Measurements from ENCODE around the gene KBTBD2. TPM values are rescaled to one million over a fixed set of nuclear protein-coding genes. Genes with fewer than 3 reads are reported as not detected.
"Not testable (repeated sequence)": the region's sequence is repeated elsewhere in the genome, so short reads cannot be mapped to it uniquely, and the experiment has no call there.

Gene KBTBD2
- total and polyA plus RNA-seq, 8 donors, result 9.0 to 90.3 (median 16.1) TPM

GRCh38 chr7:32865448-32866030, 26.0 kb downstream of the KBTBD2 start:
- H3K27me3 ChIP-seq, result no peaks in the 10 kb centered on the region
- H3K9me3 ChIP-seq, result peaks cover 0 to 5% (median 0%) of the 10 kb centered on the region in 4 donors
- H3K27ac ChIP-seq, result no peak overlapping the region
- TF ChIP-seq EP300 (IDR thresholded peaks at IDR 0.05) (no peak), CTCF (IDR thresholded peaks at IDR 0.05) (no peak), POLR2A (IDR thresholded peaks at IDR 0.05) (no peak), POLR2AphosphoS5 (IDR thresholded peaks at IDR 0.05) (no peak)
- no peak overlapping the region for H3K4me3 ChIP-seq
- intact Hi-C loops (cut with DNase I; ENCODE audit: low total_unique reads), result no loop called here
- peaks cover 9 to 37% (median 24%) of the 10 kb centered on the region in 4 donors for H3K36me3 ChIP-seq
- no peak for DNase-seq
- peaks cover 0 to 6% (median 2%) of the 10 kb centered on the region in 4 donors for H3K4me1 ChIP-seq

DNA sequence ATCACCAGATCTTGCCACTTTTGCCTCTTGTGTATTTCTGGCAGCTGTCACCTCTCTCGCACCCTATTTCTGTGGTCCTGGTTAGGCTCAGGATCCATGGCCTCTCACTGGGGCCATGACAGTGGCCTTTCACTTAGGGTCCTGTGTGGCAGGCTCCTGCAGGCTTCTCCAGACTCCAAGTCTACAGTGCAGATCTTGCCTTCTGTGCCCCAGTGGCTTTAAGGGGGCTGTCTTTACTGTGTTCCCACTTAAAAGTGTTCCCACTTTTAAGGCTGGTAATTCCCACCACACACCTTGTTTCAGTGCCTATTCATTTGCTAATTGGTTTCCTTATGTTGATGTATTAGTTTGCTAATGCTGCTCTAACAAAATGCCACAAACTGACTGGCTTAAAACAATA, 27.7 kb downstream of the KBTBD2 start:
- not testable (repeated sequence) for H3K27ac ChIP-seq, H3K27me3 ChIP-seq
- 98 to 100% (median 100%) methylated on average over 1 of the region's 1 CpG for WGBS, 5 donors

GRCh38 chr7:32860090-32860489, 31.5 kb downstream of the KBTBD2 start:
- no peak overlapping the region for H3K27ac ChIP-seq
- no peaks in the 10 kb centered on the region for H3K9me3 ChIP-seq
- DNase-seq, result no peak
- no peaks in the 10 kb centered on the region for H3K4me1 ChIP-seq
- no peaks in the 10 kb centered on the region for H3K36me3 ChIP-seq
- TF ChIP-seq EP300 (IDR thresholded peaks at IDR 0.05) (no peak), POLR2A (IDR thresholded peaks at IDR 0.05) (no peak), POLR2AphosphoS5 (IDR thresholded peaks at IDR 0.05) (no peak), CTCF (IDR thresholded peaks at IDR 0.05) (no peak)
- no peaks in the 10 kb centered on the region for H3K27me3 ChIP-seq
- H3K4me3 ChIP-seq, result no peak overlapping the region
- intact Hi-C loops (cut with DNase I; ENCODE audit: low total_unique reads), result no loop called here

More for the DNA sequence above, 27.7 kb downstream of the KBTBD2 start:
- H3K9me3 ChIP-seq; DNase-seq; H3K4me3 ChIP-seq; H3K4me1 ChIP-seq; intact Hi-C loops (cut with DNase I; ENCODE audit: low total_unique reads): not testable (repeated sequence)
- peaks cover 2 to 20% (median 7%) of the 10 kb centered on the region in 4 donors for H3K36me3 ChIP-seq

GRCh38 chr7:32858648-32859047, 32.9 kb downstream of the KBTBD2 start:
- Histone ChIP-seq H3K36me3 (no peaks in the 10 kb centered on the region), H3K4me1 (no peaks in the 10 kb centered on the region), H3K27ac (no peak overlapping the region), H3K9me3 (no peaks in the 10 kb centered on the region), H3K27me3 (no peaks in the 10 kb centered on the region), H3K4me3 (no peak overlapping the region)
- TF ChIP-seq EP300 (IDR thresholded peaks at IDR 0.05), result no peak
- no peak for TF ChIP-seq CTCF (IDR thresholded peaks at IDR 0.05)
- TF ChIP-seq POLR2A (IDR thresholded peaks at IDR 0.05), result no peak
- no peak for TF ChIP-seq POLR2AphosphoS5 (IDR thresholded peaks at IDR 0.05)
- 0 to 22% (median 0%) methylated on average over 1 of the region's 1 CpG for WGBS, 5 donors
- intact Hi-C loops (cut with DNase I; ENCODE audit: low total_unique reads), result loop anchor here (10.0 kb wide), 1 partner anchor 76 kb away; no protein-coding TSS in a partner anchor
- DNase-seq, result no peak

- not testable (repeated sequence) for H3K36me3 ChIP-seq, H3K27me3 ChIP-seq, H3K4me3 ChIP-seq, H3K4me1 ChIP-seq, H3K9me3 ChIP-seq, DNase-seq, H3K27ac ChIP-seq
- 76 to 94% (median 87%) methylated on average over 4 to 5 of the region's 5 CpGs for WGBS, 5 donors
- intact Hi-C loops (cut with DNase I; ENCODE audit: low total_unique reads), result loop anchor here (10.0 kb wide), 1 partner anchor 78 kb away; no protein-coding TSS in a partner anchor
Observed at GRCh38 chr7:32857063-32857462, 34.5 kb downstream of the KBTBD2 start.

DNA sequence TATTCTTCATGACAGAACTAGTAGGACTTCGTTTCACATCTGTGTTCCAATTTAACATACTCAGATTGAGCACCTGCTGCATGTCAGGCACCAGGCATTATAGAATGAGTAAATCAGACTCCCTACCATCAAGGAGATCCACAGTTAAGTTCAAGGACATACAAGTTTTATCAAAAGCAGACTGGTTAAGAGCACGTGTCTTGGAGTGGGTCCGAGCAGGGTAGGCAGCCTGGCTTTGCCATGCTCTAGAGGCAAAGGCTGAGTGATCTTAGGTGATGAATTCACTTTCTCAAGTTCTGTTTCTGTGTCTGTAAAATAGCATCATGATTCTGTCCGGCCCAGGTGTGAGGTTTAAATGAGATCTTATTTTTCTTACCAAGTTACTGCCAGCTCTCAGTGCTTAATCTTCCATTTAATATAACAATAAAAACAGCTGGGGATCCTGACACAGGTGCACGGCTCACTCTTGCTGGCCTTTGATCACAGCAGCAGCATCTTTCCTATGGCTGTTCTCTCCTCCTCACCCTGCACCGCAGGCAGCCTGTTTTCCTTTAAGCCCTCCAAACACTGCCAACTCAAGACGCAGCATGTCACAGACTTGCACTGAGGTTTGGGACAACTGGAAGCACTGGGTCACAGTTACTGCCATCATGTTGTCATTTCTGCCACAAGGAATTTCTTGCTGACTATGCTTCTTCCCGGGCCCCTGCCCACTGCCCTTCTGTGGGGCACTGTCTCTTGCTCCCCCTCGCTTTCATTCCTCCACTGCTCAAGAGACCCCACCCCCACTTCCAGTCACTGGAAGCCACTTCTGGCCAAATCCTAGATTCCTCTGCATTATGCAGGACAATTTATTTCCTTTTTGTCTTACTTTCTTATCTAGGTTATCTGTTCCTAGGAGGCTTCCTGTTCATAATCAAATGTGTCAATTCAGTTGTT, 35.5 kb downstream of the KBTBD2 start:
- WGBS, 5 donors, result 54 to 60% (median 57%) methylated on average over 7 to 9 of the region's 9 CpGs

DNA sequence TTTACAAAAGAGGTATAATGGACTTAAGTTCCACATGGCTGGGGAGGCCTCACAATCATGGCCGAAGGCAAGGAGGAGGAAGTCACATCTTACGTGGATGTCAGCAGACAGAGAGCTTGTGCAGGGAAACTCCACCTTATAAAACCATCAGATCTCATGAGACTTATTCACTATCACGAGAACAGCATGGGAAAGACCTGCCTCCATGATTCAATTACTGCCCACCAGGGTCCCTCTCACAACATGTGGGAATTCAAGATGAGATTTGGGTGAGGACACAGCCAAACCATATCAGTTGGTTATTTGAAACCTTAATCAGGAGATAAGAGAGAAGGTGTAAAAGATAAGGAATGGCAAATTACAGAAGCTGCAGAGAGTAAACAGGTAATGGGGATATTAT, 40.9 kb downstream of the KBTBD2 start:
- peaks cover 0 to 11% (median 4%) of the 10 kb centered on the region in 4 donors for H3K4me1 ChIP-seq
- 54 to 77% (median 64%) methylated on average over 3 of the region's 3 CpGs for WGBS, 5 donors
- H3K27ac ChIP-seq, H3K9me3 ChIP-seq, H3K4me3 ChIP-seq, DNase-seq, H3K36me3 ChIP-seq, H3K27me3 ChIP-seq: not testable (repeated sequence)
- intact Hi-C loops (cut with DNase I; ENCODE audit: low total_unique reads), result loop anchor here (10.0 kb wide), 1 partner anchor 84 kb away; no protein-coding TSS in a partner anchor

More for the DNA sequence above, 35.5 kb downstream of the KBTBD2 start:
- intact Hi-C loops (cut with DNase I; ENCODE audit: low total_unique reads), result loop anchor here (10.0 kb wide), 1 partner anchor 79 kb away; no protein-coding TSS in a partner anchor
- H3K27me3 ChIP-seq, H3K4me1 ChIP-seq, DNase-seq, H3K36me3 ChIP-seq, H3K4me3 ChIP-seq, H3K27ac ChIP-seq, H3K9me3 ChIP-seq: not testable (repeated sequence)

DNA sequence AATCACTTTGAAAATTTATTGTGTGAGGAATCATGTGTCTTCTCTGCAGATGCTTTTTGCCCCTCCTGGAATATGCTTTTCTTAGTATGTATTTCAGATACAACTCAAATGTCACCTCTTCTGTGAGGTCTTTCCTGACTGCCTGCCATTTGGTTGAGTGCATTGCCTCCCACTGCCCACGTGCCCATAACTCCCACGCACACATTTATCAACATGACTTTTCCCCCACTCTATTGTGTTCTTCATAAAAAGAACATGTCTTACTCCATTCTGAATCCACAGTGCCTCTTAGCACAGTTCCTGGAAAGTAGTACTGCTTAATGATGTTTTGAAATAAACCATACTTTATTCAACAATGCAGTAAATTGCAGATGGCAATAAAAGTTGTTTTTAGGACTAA, 42.9 kb downstream of the KBTBD2 start:
- H3K36me3 ChIP-seq; DNase-seq; intact Hi-C loops (cut with DNase I; ENCODE audit: low total_unique reads); H3K27ac ChIP-seq; H3K27me3 ChIP-seq; H3K9me3 ChIP-seq; H3K4me3 ChIP-seq: not testable (repeated sequence)
- peaks cover 0 to 11% (median 4%) of the 10 kb centered on the region in 4 donors for H3K4me1 ChIP-seq
- 40 to 63% (median 51%) methylated on average over 2 of the region's 2 CpGs for WGBS, 5 donors

Measured in stomach (tissue), 9 donors.